HUES6 (cell line): Measurements from ENCODE around the gene NOSIP.
A peak's percentile ranks its signal among the peaks of the same experiment; 100 is the strongest.

Experiments used
- H3K27ac ChIP-seq: 2 replicates; pipeline ENCODE4 v1.7.0; 2013; ENCODE audit warnings: low read depth, mild to moderate bottlenecking, low read length, inconsistent platforms
- H3K27me3 ChIP-seq: 2 replicates; pipeline ENCODE4 v1.6.1; 2013; ENCODE audit warnings: low read length; ENCODE audit not compliant: control insufficient read depth, insufficient read depth
- H3K36me3 ChIP-seq: 2 replicates; pipeline ENCODE4 v1.6.1; 2013; ENCODE audit warnings: low read length; ENCODE audit not compliant: control insufficient read depth, insufficient read depth
- H3K4me1 ChIP-seq: 2 replicates; pipeline ENCODE4 v1.6.1; 2013; ENCODE audit warnings: low read length; ENCODE audit not compliant: control insufficient read depth, insufficient read depth
- H3K4me3 ChIP-seq: 2 replicates; pipeline ENCODE4 v1.5.1; 2013; ENCODE audit warnings: low read depth, low read length
- H3K9ac ChIP-seq: one replicate; pipeline ENCODE4 v1.6.1; 2013; ENCODE audit warnings: mild to moderate bottlenecking, low read length
- H3K9me3 ChIP-seq: 2 replicates; pipeline ENCODE4 v1.6.1; 2013; ENCODE audit warnings: low read depth, low read length; ENCODE audit not compliant: control insufficient read depth, insufficient read depth

NOSIP gene

DNA sequence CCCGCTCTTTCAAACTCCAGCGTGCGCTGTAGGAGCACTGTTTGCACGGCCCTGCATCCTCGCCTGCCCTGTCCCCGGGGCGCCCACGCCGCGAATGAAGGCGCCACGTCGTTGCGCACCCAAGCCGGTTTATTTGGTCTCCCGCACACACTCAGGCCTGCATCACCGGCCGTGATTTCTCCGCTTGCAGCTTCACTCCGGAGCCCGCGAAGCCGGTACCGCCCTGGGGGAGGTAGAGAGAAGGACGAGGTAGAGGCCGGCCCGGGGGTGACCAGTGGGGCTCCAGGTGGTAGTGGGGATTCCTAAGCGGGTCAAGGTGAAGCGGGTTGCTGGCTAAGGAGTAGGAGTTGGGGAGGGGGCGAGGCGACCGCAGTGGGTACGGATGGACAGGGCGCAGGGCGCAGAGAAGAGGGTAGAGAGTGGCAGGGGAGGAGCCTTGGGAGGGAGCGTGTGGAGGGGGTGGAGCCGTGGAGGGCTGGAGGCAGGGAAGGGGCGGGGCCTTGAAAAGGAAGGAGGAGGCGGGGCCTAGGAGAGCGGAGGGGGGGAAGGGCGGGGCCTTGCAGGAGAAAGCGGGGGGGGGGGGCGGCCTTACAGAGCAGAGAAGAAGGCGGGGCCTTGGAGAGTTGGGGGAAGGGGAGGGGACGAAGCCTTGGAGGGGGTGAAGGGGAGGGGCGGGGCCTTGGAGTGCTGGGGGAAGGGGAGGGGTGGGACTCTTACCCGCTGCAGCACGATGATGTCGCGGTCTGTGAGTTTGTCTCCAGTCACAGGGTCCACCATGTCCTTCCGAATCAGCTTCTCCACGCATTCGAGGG, 24.6 kb downstream of the NOSIP start:
- peak overlapping the region; percentile 50 for H3K9ac ChIP-seq
- H3K27ac ChIP-seq: 0 out of 2 replicates have a peak overlapping the region, but pooled peaks have one; percentile 24
- peaks cover 21% of the 10 kb centered on the region; the same call in 1 of the 2 replicates for H3K4me1 ChIP-seq
- no peaks in the 10 kb centered on the region for H3K27me3 ChIP-seq
- H3K4me3 ChIP-seq: peak overlapping the region; percentile 64
- peaks cover 48% of the 10 kb centered on the region for H3K36me3 ChIP-seq
- no peaks in the 10 kb centered on the region for H3K9me3 ChIP-seq

GRCh38 chr19:49554701-49555181, 25.6 kb downstream of the NOSIP start:
- Histone ChIP-seq H3K9me3 (no peaks in the 10 kb centered on the region), H3K4me1 (peaks cover 12% of the 10 kb centered on the region; the same call in 1 of the 2 replicates), H3K9ac (no peak overlapping the region), H3K4me3 (no peak overlapping the region), H3K27me3 (no peaks in the 10 kb centered on the region), H3K36me3 (peaks cover 41% of the 10 kb centered on the region), H3K27ac (no peak overlapping the region)

- no peak overlapping the region for H3K27ac ChIP-seq
- no peaks in the 10 kb centered on the region for H3K9me3 ChIP-seq
- peaks cover 12% of the 10 kb centered on the region; the same call in 1 of the 2 replicates for H3K4me1 ChIP-seq
- peaks cover 30% of the 10 kb centered on the region for H3K36me3 ChIP-seq
- no peaks in the 10 kb centered on the region for H3K27me3 ChIP-seq
- H3K4me3 ChIP-seq: no peak overlapping the region
- no peak overlapping the region for H3K9ac ChIP-seq
Measured at GRCh38 chr19:49553451-49554271, 26.7 kb downstream of the NOSIP start.

GRCh38 chr19:49552749-49553148, 27.6 kb downstream of the NOSIP start:
- Histone ChIP-seq H3K27ac (no peak overlapping the region), H3K27me3 (no peaks in the 10 kb centered on the region), H3K4me1 (peaks cover 12% of the 10 kb centered on the region; the same call in 1 of the 2 replicates), H3K36me3 (peaks cover 23% of the 10 kb centered on the region), H3K4me3 (no peak overlapping the region), H3K9ac (no peak overlapping the region), H3K9me3 (no peaks in the 10 kb centered on the region)

DNA sequence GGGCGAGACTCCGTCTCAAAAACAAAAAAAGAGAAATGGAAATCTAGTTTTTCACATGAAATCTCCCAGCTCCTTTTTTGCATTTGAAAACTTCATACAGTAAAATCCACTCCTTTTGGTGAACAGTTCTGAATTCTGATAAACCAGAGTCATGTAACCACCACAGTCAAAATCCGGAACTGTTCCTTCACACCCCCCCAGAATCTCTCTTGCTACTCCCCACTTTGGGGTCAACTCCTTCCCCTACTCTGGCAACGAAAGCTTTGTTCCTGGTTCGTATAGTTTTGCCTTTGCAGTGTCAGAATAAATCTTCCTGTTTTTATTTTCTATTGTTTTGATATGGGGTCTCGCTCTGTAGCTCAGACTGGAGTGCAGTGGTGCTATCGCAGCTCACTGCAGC, 28.8 kb downstream of the NOSIP start:
- H3K9ac ChIP-seq: no peak overlapping the region
- H3K27ac ChIP-seq: no peak overlapping the region
- H3K27me3 ChIP-seq: no peaks in the 10 kb centered on the region
- peaks cover 10% of the 10 kb centered on the region; the same call in 1 of the 2 replicates for H3K4me1 ChIP-seq
- no peak overlapping the region for H3K4me3 ChIP-seq
- H3K9me3 ChIP-seq: no peaks in the 10 kb centered on the region
- peaks cover 17% of the 10 kb centered on the region for H3K36me3 ChIP-seq

- Histone ChIP-seq H3K4me1 (0 out of 2 replicates have a peak, but pooled peaks cover 3% of the 10 kb centered on the region), H3K9me3 (no peaks in the 10 kb centered on the region), H3K9ac (no peak overlapping the region), H3K27me3 (no peaks in the 10 kb centered on the region), H3K4me3 (no peak overlapping the region), H3K27ac (no peak overlapping the region), H3K36me3 (peaks cover 4% of the 10 kb centered on the region)
Measured at GRCh38 chr19:49549045-49549444, 31.3 kb downstream of the NOSIP start.

GRCh38 chr19:49546825-49547565, 33.4 kb downstream of the NOSIP start:
- Histone ChIP-seq H3K36me3 (no peaks in the 10 kb centered on the region), H3K27ac (no peak overlapping the region), H3K27me3 (no peaks in the 10 kb centered on the region), H3K4me1 (0 out of 2 replicates have a peak, but pooled peaks cover 3% of the 10 kb centered on the region), H3K4me3 (peak overlapping the region; percentile 29; the same call in 1 of the 2 replicates), H3K9ac (no peak overlapping the region), H3K9me3 (no peaks in the 10 kb centered on the region)

- H3K36me3 ChIP-seq: no peaks in the 10 kb centered on the region
- no peak overlapping the region for H3K9ac ChIP-seq
- H3K4me1 ChIP-seq: 0 out of 2 replicates have a peak, but pooled peaks cover 3% of the 10 kb centered on the region
- H3K4me3 ChIP-seq: no peak overlapping the region
- no peak overlapping the region for H3K27ac ChIP-seq
- no peaks in the 10 kb centered on the region for H3K27me3 ChIP-seq
- H3K9me3 ChIP-seq: no peaks in the 10 kb centered on the region
Measured at GRCh38 chr19:49544154-49544553, 36.2 kb downstream of the NOSIP start.

GRCh38 chr19:49543032-49543431, 37.3 kb downstream of the NOSIP start:
- Histone ChIP-seq H3K4me1 (0 out of 2 replicates have a peak, but pooled peaks cover 3% of the 10 kb centered on the region), H3K27me3 (no peaks in the 10 kb centered on the region), H3K4me3 (no peak overlapping the region), H3K36me3 (no peaks in the 10 kb centered on the region), H3K9ac (no peak overlapping the region), H3K9me3 (no peaks in the 10 kb centered on the region), H3K27ac (no peak overlapping the region)

GRCh38 chr19:49542446-49542845, 37.9 kb downstream of the NOSIP start:
- H3K36me3 ChIP-seq: no peaks in the 10 kb centered on the region

More at GRCh38 chr19:49542446-49542845, 37.9 kb downstream of the NOSIP start:
- Histone ChIP-seq H3K4me3 (no peak overlapping the region), H3K9me3 (no peaks in the 10 kb centered on the region), H3K27ac (no peak overlapping the region), H3K9ac (no peak overlapping the region), H3K27me3 (no peaks in the 10 kb centered on the region), H3K4me1 (0 out of 2 replicates have a peak, but pooled peaks cover 3% of the 10 kb centered on the region)
